GM18505 (cell line): ENCODE results near the gene ELMOD1.
A peak's percentile ranks its signal among the peaks of the same experiment; 100 is the strongest.
"Not testable (repeated sequence)": the region's sequence is repeated elsewhere in the genome, so short reads cannot be mapped to it uniquely, and the experiment has no call there.

ENCODE experiments used
- ATAC-seq: cut with Tn5 transposase; IDR thresholded peaks from one replicate; pipeline ENCODE4 v1.9.1; 2021; ENCODE audit not compliant: unreplicated experiment
- POLR2A ChIP-seq: IDR thresholded peaks from 4 replicates; pipeline ENCODE4 v1.6.1; 2011; ENCODE audit warnings: borderline replicate concordance; ENCODE audit not compliant: insufficient read depth, insufficient read length; ENCODE audit errors: extremely low read depth

ELMOD1 gene

DNA sequence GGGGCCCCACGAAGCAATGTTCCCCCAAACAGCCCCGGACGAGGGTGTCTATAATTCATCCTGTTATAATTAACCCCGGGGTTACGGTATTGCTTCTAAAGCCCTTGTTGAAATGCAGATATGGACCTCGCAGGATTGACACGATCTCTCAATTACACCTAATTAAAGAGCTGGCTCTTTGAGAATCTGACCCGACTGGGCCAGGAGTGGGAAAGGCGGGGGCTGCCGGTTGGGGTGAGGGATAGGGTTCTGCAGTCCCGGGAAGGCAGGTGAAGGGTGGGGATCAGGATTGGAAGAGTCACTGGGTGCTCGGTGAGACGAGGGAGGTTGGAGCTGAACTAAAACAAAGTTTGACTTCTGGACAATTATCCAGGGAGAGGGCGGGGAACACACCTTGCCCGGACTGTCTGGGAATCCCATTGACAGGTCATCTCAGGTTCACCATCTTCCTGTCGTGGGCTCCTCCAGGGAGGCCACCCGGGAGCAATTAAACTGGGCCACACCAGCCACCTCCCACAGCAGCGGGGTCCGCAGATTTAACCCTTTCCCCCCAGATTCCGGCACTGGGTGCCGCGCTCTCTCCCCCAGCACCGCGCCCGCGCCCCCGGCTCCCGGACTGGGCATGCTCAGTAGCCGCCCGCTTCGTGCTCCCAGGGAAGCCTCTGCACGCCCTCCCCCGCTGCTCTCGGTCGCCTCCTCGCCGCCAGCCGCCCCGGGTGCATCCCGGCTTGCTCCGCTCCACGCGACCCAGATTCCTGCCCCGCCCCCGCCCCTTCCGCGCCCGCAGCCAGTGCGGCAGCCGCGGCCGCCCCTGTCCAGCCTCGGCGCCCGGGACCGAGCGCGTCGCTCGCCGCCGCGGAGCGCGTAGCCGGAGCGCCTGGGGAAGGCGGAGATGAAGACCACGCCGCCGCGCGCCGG, at the start of gene ELMOD1:
TSS of gene ELMOD1 (plus strand) at position 688 of the 918 bp plus-strand sequence. CDS start 27,043 bp downstream, outside the sequence.
- no peak for TF ChIP-seq POLR2A
- ATAC-seq = peak; percentile 55

DNA sequence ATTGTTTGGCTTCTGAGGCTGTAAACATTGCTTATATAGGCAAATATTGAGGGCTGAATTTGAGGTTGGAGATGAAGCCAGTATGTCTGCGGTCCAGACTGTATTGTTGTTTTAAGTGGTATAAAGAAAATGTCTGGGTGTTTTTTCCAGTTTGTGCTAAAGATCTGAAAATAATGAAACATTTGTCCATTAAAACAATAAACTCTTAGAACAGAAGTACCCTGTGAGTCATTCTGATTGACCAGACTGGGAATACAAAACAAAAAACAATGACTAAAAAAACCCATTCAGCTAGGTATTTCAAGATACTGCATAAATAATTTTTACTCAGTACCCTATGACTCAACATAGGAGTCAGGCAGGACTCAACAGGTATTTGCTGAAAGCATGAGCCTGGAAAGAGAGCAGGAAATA, 45.8 kb upstream of the ELMOD1 start:
- ATAC-seq = no peak

DNA sequence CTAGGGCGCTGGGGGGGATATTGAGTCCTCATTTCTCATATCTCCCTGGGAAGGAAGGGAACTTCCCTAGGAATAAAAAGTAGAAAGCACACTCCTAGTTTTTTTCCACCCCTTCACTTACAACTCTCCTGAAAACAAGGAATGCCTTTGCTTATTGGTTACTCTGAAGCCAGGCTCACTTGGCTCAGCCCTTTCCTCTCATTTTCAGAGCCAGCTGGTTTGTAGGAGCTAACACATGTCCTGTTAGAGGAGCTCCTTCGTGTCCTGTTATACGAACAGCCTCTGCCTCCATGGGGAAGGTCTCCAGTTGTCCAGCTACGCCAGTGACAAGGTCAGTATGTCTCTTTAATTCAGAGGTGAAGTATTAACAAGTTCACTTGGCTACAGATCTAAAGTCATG, 43.0 kb upstream of the ELMOD1 start:
- ATAC-seq = no peak
- TF ChIP-seq POLR2A = no peak

More for the DNA sequence above, 45.8 kb upstream of the ELMOD1 start:
- TF ChIP-seq POLR2A = no peak

DNA sequence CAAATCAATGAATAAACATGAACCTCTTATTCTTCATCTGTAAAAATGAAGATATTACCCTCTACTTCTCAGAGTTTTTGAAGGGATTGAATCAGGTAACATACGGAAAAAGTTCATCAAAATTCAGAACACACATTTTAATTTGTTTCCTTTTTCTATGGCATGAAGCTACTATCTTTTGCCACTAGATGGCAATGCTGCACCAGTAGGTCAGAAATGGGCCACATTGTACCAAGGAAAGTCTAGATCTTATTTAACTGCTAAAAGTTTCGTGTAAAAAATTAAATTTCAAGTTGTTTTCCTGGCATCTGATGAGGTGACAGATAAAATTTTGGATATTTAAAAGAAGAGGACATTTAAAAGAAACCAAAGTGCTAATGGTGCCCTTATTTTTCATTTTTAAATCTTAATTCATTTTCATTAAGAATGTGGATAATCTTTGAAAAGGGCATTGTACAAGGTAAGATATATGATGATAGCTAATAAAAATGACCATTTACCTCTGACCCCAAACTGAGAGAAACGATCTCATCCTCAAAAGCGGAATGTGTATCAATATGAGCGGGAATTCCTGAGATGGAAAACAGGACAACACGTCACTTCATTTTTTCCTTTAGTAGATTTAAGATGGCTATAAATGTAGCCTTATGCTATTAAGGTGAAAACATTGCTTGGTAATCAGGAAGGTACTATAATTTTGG, 41.5 kb upstream of the ELMOD1 start:
- ATAC-seq = no peak
- TF ChIP-seq POLR2A = no peak

DNA sequence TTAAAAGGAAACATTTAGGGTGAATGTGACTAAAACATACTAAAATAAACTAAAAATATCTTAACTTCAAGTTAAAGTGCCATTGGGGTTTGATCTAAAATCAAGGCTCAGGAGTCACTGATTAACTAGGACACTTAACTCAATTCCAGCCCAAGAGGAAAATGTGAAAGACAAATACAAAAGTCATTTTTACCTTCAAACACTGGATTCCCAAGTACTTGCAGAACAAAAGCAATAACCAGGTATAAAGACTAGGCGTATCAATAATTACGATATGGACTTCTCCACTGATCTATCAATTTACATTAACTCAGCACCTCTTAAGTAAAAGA, 41.0 kb upstream of the ELMOD1 start:
- TF ChIP-seq POLR2A = no peak
- ATAC-seq = no peak

DNA sequence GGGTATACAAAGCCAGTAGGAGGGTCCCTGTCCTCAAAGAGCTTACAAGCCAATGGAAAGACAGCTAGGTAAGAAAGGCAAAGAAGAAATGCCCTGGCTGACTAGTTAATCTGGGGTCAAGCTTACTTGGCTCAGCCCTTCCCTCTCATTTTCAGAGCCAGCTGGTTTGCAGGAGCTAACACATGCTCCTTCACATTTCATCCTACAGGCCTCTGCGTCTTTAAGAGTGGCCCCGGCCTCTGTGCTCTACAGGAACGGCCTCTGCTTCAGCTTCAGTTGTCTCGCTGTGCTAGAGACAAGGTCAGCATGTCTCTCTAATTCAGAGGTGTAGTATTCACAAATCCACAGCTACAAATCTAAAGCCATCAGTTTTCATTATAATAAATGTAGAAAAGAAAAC, 40.6 kb upstream of the ELMOD1 start:
- ATAC-seq = no peak
- no peak for TF ChIP-seq POLR2A

DNA sequence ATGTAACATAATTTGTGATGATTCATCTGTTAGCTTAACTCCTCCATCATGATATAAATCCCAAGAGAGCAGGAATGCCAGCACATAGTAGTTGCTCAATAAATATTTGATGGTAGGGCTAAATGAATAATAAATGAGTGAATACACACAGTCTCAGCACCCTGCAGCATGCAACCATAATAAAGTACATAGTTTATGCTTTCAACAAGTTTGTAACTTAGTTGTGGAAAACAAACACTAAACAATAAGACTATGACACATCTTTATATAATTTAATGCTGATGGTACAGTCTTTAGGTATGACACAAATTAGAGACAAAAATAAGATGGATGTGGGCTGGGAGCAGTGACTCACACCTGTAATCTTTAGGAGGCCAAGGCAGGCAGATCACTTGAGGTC, 29.3 kb upstream of the ELMOD1 start:
- no peak for ATAC-seq
- no peak for TF ChIP-seq POLR2A

DNA sequence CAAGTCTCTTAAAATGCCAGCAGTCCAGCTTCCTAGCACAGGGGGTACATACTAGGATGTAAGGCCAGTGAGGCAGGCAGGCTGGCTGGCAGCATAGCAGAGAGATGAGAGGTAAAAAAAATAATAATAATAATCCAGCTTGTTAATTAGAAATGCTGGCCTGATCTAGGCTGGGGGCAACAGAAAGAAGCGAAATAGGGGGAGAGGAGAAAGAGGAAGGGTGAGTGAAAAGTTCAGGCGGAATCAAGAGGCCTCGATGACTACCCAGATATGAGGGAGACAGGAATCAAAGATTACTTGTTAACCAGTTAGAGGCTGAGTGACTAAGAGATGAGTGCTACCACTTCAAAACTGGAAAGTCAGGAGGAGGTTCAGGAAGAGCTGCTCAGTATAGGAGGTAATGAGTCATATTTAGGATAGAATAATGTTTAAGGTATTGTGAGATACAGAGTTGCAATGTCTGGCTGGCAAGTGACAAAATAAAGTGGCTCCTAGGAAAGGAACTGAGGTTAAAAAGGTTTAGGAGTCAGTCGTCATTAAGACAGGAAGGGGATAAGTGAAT, 28.2 kb upstream of the ELMOD1 start:
- TF ChIP-seq POLR2A = no peak
- no peak for ATAC-seq

DNA sequence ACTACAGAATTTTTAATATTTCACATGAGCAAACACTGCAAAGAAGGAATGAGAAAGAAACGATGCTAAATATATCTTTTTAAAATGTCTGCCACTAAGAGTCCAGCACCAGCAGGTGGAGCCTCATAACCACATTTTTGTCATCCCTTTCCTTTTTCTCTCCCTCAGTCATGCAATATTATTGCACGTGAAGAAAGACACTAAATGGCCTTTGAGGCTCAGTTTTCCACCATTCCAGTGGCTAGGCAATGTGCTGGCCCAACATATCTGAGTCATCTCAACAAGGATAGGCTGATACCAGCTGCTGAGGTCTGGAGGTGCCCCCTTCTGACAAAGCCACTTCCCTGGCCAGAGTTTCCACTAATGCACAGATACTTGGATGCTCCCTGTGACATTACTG, 27.2 kb upstream of the ELMOD1 start:
- no peak for ATAC-seq
- no peak for TF ChIP-seq POLR2A

DNA sequence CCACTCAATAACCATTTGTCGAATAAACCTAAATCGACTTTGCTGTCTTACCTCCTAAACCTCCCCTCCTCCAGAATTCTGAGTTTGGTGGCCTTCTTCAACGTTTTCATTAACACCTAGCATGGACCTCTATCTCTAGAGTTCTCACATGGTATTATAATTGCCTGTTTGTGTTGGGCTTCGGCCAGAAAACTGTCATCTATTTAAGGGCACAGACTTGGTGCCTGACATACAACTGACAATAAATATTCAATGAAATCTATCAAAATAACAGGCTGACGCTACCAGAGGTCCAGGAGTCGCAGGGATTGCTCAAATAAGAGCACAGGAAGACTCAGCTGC, 26.1 kb upstream of the ELMOD1 start:
- TF ChIP-seq POLR2A = no peak
- ATAC-seq = peak; percentile 5

DNA sequence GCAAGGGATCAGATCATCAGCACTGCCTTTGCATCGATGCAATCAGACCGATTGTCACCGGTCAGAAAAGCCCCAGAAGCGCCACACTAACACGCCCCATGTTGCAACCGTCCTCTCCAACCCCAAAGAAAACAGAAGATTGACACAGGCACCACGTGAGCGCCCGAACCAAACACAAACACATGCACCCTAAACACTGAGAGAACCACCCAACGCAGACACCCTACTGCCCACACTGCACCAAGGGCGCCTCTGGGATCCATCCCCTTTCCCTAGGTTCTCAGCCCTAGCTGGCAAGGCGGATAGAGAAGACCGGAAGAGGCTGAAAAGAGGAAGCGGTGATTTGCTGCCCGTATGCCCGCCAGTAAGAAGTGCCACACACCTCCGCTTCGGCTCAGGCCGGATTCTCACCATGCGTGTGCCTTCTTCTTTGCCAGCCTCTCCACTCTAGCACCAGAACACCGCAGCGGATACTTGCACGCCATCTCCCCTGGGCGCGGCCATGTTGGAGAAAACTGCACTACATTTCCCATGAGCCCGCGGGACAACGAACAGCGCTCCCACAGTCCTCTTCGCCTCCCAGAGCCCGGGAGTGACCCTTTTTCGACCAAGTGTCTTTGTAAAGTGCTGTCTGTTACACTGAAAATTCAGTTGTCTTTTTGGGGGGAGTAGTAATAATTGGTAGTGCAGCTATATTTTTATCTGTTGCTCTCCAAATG, 25.6 kb upstream of the ELMOD1 start, which contains the start of gene ALKBH8:
TSS of gene ALKBH8 (minus strand) at position 517 of the 719 bp plus-strand sequence. CDS start 4,842 bp downstream, outside the sequence.
- peak; percentile 77 for ATAC-seq
- peak; percentile 55 for TF ChIP-seq POLR2A

DNA sequence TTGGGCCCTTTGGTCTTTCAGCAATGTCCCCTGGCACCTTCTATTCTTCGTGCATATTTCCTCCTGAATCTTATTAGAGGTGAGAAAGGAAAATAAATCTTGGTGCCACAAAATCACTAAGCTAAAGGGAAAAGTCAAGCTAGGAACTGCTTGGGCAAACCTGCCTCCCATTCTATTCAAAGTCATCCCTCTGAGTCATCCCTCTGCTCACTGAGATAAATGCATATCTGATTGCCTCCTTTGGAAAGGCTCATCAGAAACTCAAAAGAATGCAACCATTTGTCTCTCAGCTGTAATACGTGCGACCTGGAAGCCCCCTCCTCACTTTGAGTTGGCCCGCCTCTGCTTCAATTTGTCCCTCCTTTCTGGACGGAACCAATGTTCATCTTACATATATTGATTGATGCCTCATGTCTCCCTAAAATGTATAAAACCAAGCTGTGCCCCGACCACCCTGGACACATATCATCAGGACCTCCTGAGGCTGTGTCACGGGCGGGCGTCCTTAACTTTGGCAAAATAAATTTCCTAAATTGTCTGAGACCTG, 24.9 kb upstream of the ELMOD1 start:
- not testable (repeated sequence) for ATAC-seq

DNA sequence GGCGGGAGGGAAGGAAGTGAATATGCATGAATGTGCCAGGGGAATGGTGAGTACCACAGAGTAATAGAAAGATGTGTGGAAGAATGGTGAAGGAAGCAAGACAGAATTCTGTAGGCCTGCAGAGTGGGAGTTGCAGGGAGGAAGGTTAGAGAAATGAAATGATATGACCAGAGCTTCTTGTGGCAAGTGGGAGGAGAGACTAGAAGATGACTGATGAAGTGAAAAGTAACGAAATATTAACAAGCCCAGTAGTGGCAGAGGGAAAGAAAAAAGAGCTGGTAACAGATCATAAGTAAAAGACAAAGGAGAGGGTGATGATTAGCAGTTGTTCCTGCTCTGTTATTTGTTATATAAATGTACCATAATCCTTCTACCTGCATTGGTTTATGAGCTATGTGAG, 24.4 kb upstream of the ELMOD1 start:
- no peak for TF ChIP-seq POLR2A
- no peak for ATAC-seq
